Neural cell (in vitro differentiated cells): ENCODE results near the gene ADAM20. TPM values are rescaled to one million over a fixed set of nuclear protein-coding genes. Genes with fewer than 3 reads are reported as not detected.

Source experiments
- H2AFZ ChIP-seq: fragments of 200-600, 300-800 bp; sonication (generic), shearing (Covaris generic); 2 replicates; pipeline ENCODE4 v1.6.0; 2014; ENCODE audit warnings: low read depth, mild to moderate bottlenecking, antibody characterized with exemption, low read length, moderate library complexity
- H3F3A ChIP-seq: fragments of 200-600 bp; shearing (Covaris generic); 2 replicates; pipeline ENCODE4 v1.6.1; 2016; ENCODE audit warnings: mild to moderate bottlenecking, moderate library complexity, mixed read lengths, antibody characterized with exemption, low read length; ENCODE audit not compliant: insufficient read depth, poor library complexity, severe bottlenecking
- H3K27ac ChIP-seq: fragments of 200-600, 300-800 bp; sonication (generic), shearing (Covaris generic); 2 replicates; pipeline ENCODE4 v1.5.1; 2014; ENCODE audit warnings: mild to moderate bottlenecking, low read length, moderate library complexity
- H3K27me3 ChIP-seq: fragments of 300-800, 200-600 bp; sonication (generic), shearing (Covaris generic); 2 replicates; pipeline ENCODE4 v1.6.0; 2014; ENCODE audit warnings: mild to moderate bottlenecking, low read depth, low read length, moderate library complexity; ENCODE audit not compliant: insufficient read depth
- H3K36me3 ChIP-seq: fragments of 300-800, 200-600 bp; sonication (generic), shearing (Covaris generic); 2 replicates; pipeline ENCODE4 v1.5.1; 2014; ENCODE audit warnings: mild to moderate bottlenecking, antibody characterized with exemption, low read length, moderate library complexity; ENCODE audit not compliant: insufficient read depth
- H3K4me2 ChIP-seq: fragments of 300-800, 200-600 bp; sonication (generic), shearing (Covaris generic); 2 replicates; pipeline ENCODE4 v1.6.0; 2014; ENCODE audit warnings: mild to moderate bottlenecking, low read length
- H3K4me3 ChIP-seq: fragments of 300-800, 200-600 bp; sonication (generic), shearing (Covaris generic); 2 replicates; pipeline ENCODE4 v1.5.1; 2014; ENCODE audit warnings: mild to moderate bottlenecking, low read length, moderate library complexity
- H3K79me2 ChIP-seq: fragments of 200-600 bp; shearing (Covaris generic); replicated peaks from 2 replicates; pipeline ENCODE4 v1.6.0; 2014; ENCODE audit warnings: mild to moderate bottlenecking, low read length, moderate library complexity; ENCODE audit not compliant: insufficient read depth
- H3K9ac ChIP-seq: fragments of 300-800, 200-600 bp; sonication (generic), shearing (Covaris generic); 2 replicates; pipeline ENCODE4 v1.6.1; 2016; ENCODE audit warnings: mild to moderate bottlenecking, low read length, mixed read lengths
- H3K9me2 ChIP-seq: fragments of 200-600 bp; shearing (Covaris generic); 2 replicates; pipeline ENCODE4 v1.6.1; 2016; ENCODE audit warnings: mild to moderate bottlenecking, low read length, mixed read lengths; ENCODE audit not compliant: insufficient read depth
- H3K9me3 ChIP-seq: fragments of 200-600, 300-800 bp; sonication (generic), shearing (Covaris generic); 2 replicates; pipeline ENCODE4 v1.6.1; 2016; ENCODE audit warnings: mild to moderate bottlenecking, mixed run types, low read length, moderate library complexity, mixed read lengths
- H4K20me1 ChIP-seq: fragments of 200-600 bp; shearing (Covaris generic); 2 replicates; pipeline ENCODE4 v1.6.1; 2016; ENCODE audit warnings: mild to moderate bottlenecking, mixed run types; ENCODE audit not compliant: insufficient read depth
- EP300 ChIP-seq: fragments of 450-650 bp; conservative IDR thresholded peaks from 2 replicates; pipeline ENCODE4 v1.6.1; 2014; ENCODE audit warnings: antibody characterized with exemption, mild to moderate bottlenecking, moderate library complexity; ENCODE audit not compliant: poor library complexity, severe bottlenecking
- EZH2 ChIP-seq: fragments of 200-600, 300-800 bp; shearing (Covaris generic), sonication (generic); IDR thresholded peaks from 2 replicates; pipeline ENCODE4 v1.6.1; 2014; ENCODE audit warnings: antibody characterized with exemption, low read length, borderline replicate concordance, mild to moderate bottlenecking; ENCODE audit not compliant: insufficient read depth, poor library complexity, severe bottlenecking
- MXI1 ChIP-seq: fragments of 450-650 bp; conservative IDR thresholded peaks from 2 replicates; pipeline ENCODE4 v1.6.1; 2014; ENCODE audit warnings: antibody characterized with exemption, mild to moderate bottlenecking; ENCODE audit not compliant: poor library complexity, severe bottlenecking
- POLR2AphosphoS5 ChIP-seq: IDR thresholded peaks from 2 replicates; pipeline ENCODE4 v1.6.1; 2012
- RAD21 ChIP-seq: fragments of 450-650 bp; conservative IDR thresholded peaks from 2 replicates; pipeline ENCODE4 v1.6.1; 2014; ENCODE audit warnings: antibody characterized with exemption, mild to moderate bottlenecking, moderate library complexity
- SMC3 ChIP-seq: fragments of 450-650 bp; conservative IDR thresholded peaks from 2 replicates; pipeline ENCODE4 v1.6.1; 2014; ENCODE audit warnings: antibody characterized with exemption, mild to moderate bottlenecking, moderate library complexity; ENCODE audit not compliant: poor library complexity
- TAF1 ChIP-seq: IDR thresholded peaks from 2 replicates; pipeline ENCODE4 v1.6.1; 2012; ENCODE audit warnings: low read depth
- polyA plus RNA-seq: library from polyadenylated mRNA; depleted of rRNA; stranded (reverse); fragments of >200 nt; gene quantifications from 2 replicates; pipeline ENCODE4 v1.2.3, GENCODE V29; 2014
- TF ChIP-seq, protein P1 (sequence below): fragments of 450-650 bp; IDR thresholded peaks from 2 replicates; pipeline ENCODE4 v1.5.1; 2014; ENCODE audit warnings: antibody characterized with exemption, mild to moderate bottlenecking, moderate library complexity; ENCODE audit not compliant: poor library complexity, severe bottlenecking
- TF ChIP-seq, protein P2 (sequence below): IDR thresholded peaks from 2 replicates; pipeline ENCODE4 v1.6.1; 2012; ENCODE audit warnings: borderline replicate concordance

Gene ADAM20
- polyA plus RNA-seq, 1 donor from 2014 or later = 0.57 TPM

DNA sequence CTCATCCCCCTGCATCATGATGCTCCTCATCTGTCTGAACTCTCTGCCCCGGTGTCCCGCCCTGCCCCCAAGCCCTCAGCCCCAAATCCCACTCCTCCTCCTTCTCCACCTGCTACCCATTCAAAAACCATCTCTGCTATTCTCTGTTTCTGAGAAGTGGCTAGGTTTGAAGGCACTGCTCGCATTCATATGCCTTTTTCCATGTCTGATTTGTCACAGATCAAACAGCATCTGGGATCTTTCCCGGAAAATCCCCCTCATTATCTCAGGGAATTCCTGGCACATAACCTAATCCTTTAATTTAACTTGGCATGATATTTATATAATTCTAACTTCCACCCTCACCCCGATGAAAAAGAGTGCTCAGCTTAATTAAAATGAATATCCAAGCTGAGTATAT is 3.3 kb upstream of the ADAM20 start:
- H3K9me2 ChIP-seq = no peaks in the 10 kb centered on the region
- TF ChIP-seq, protein P1, sequence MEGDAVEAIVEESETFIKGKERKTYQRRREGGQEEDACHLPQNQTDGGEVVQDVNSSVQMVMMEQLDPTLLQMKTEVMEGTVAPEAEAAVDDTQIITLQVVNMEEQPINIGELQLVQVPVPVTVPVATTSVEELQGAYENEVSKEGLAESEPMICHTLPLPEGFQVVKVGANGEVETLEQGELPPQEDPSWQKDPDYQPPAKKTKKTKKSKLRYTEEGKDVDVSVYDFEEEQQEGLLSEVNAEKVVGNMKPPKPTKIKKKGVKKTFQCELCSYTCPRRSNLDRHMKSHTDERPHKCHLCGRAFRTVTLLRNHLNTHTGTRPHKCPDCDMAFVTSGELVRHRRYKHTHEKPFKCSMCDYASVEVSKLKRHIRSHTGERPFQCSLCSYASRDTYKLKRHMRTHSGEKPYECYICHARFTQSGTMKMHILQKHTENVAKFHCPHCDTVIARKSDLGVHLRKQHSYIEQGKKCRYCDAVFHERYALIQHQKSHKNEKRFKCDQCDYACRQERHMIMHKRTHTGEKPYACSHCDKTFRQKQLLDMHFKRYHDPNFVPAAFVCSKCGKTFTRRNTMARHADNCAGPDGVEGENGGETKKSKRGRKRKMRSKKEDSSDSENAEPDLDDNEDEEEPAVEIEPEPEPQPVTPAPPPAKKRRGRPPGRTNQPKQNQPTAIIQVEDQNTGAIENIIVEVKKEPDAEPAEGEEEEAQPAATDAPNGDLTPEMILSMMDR = no peak
- TF ChIP-seq POLR2AphosphoS5 (no peak), EZH2 (no peak), SMC3 (no peak), RAD21 (no peak), EP300 (no peak), TAF1 (no peak), MXI1 (no peak)
- TF ChIP-seq, protein P2, sequence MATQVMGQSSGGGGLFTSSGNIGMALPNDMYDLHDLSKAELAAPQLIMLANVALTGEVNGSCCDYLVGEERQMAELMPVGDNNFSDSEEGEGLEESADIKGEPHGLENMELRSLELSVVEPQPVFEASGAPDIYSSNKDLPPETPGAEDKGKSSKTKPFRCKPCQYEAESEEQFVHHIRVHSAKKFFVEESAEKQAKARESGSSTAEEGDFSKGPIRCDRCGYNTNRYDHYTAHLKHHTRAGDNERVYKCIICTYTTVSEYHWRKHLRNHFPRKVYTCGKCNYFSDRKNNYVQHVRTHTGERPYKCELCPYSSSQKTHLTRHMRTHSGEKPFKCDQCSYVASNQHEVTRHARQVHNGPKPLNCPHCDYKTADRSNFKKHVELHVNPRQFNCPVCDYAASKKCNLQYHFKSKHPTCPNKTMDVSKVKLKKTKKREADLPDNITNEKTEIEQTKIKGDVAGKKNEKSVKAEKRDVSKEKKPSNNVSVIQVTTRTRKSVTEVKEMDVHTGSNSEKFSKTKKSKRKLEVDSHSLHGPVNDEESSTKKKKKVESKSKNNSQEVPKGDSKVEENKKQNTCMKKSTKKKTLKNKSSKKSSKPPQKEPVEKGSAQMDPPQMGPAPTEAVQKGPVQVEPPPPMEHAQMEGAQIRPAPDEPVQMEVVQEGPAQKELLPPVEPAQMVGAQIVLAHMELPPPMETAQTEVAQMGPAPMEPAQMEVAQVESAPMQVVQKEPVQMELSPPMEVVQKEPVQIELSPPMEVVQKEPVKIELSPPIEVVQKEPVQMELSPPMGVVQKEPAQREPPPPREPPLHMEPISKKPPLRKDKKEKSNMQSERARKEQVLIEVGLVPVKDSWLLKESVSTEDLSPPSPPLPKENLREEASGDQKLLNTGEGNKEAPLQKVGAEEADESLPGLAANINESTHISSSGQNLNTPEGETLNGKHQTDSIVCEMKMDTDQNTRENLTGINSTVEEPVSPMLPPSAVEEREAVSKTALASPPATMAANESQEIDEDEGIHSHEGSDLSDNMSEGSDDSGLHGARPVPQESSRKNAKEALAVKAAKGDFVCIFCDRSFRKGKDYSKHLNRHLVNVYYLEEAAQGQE = no peak

DNA sequence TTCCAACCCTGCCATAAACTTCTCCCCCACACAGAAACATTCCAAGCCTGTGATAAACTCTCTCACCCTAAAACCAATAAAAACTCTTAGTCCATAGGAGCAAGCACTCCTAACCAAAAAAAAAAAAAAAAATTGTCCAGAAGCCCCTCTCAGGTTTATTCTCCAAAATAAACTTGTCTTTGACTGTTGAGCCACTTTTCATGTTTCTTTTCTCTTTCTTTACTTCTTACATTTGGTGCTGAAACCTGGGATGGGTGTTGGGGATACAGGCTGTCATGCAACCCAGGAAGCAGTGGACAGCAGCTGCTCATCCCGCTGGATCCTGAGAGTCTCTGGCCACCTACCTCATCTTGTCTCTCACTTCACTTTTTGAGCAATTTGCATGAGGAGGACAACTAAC is 2.0 kb upstream of the ADAM20 start:
- H2AFZ ChIP-seq = no peak overlapping the region
- no peak overlapping the region for H3K4me2 ChIP-seq
- no peaks in the 10 kb centered on the region for H3K27me3 ChIP-seq
- H3K9ac ChIP-seq = no peak overlapping the region
- H3K79me2 ChIP-seq = no peaks in the 10 kb centered on the region
- no peak overlapping the region for H3K27ac ChIP-seq
- no peaks in the 10 kb centered on the region for H3F3A ChIP-seq
- no peaks in the 10 kb centered on the region for H3K9me2 ChIP-seq
- no peak overlapping the region for H3K4me3 ChIP-seq
- no peak for TF ChIP-seq RAD21
- H3K36me3 ChIP-seq = no peaks in the 10 kb centered on the region
- no peaks in the 10 kb centered on the region for H3K9me3 ChIP-seq
- no peaks in the 10 kb centered on the region for H4K20me1 ChIP-seq

More for the DNA sequence above, 3.3 kb upstream of the ADAM20 start:
- Histone ChIP-seq H3K27ac (no peak overlapping the region), H3F3A (no peaks in the 10 kb centered on the region), H3K27me3 (no peaks in the 10 kb centered on the region), H4K20me1 (no peaks in the 10 kb centered on the region), H2AFZ (no peak overlapping the region), H3K9ac (no peak overlapping the region), H3K79me2 (no peaks in the 10 kb centered on the region), H3K4me2 (no peak overlapping the region), H3K36me3 (no peaks in the 10 kb centered on the region), H3K4me3 (no peak overlapping the region), H3K9me3 (no peaks in the 10 kb centered on the region)

DNA sequence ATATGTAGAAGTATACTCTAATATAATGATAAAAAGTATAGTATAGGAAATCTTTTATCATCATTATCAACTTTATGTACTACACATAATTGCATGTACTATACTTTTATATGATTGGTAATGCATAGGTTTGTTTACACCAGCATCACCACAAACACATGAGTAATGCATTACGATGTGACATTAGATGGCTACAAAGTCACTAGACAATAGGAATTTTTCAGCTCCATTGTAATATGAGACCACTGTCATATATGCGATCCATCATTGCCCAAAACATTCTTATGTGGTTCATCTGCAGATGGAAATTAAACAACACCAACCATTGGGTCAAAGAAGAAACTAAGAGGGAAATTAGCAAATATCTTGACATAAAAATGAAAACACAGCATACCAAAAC is 4.4 kb downstream of the ADAM20 start:
- no peaks in the 10 kb centered on the region for H3K27me3 ChIP-seq

More for the DNA sequence above, 4.4 kb downstream of the ADAM20 start:
- H4K20me1 ChIP-seq = no peaks in the 10 kb centered on the region
- no peak overlapping the region for H3K4me2 ChIP-seq
- no peak overlapping the region for H3K4me3 ChIP-seq
- no peaks in the 10 kb centered on the region for H3K36me3 ChIP-seq
- no peak overlapping the region for H2AFZ ChIP-seq
- H3K27ac ChIP-seq = no peak overlapping the region
- no peaks in the 10 kb centered on the region for H3K79me2 ChIP-seq
- TF ChIP-seq RAD21 = no peak
- TF ChIP-seq EP300 = no peak
- TF ChIP-seq, protein P1 = no peak
- no peak for TF ChIP-seq MXI1
- TF ChIP-seq, protein P2 = no peak
- no peak for TF ChIP-seq TAF1
- TF ChIP-seq SMC3 = no peak
- TF ChIP-seq EZH2 = no peak
- no peak for TF ChIP-seq POLR2AphosphoS5
- no peaks in the 10 kb centered on the region for H3K9me2 ChIP-seq
- H3F3A ChIP-seq = no peaks in the 10 kb centered on the region
- no peaks in the 10 kb centered on the region for H3K9me3 ChIP-seq
- no peak overlapping the region for H3K9ac ChIP-seq
